OCI-LY7 (cell line): ENCODE measurements around the gene PEBP1. TPM values are rescaled to one million over a fixed set of nuclear protein-coding genes. Genes with fewer than 3 reads are reported as not detected.

Experiments used
- BruUV-seq: library from RNA; stranded (reverse); fragments of 400-500 nt; replicated peaks from 2 replicates; lab custom pipeline; 2021; lab: Mats Ljungman, UMichigan
- CTCF ChIA-PET: fragments of 300-600 bp; sonication (Branson Sonifier 250); formaldehyde crosslinking; loops from one replicate; lab custom pipeline; 2022; ENCODE audit warnings: antibody characterized with exemption; ENCODE audit not compliant: unreplicated experiment; lab: Charles Lee
- POLR2A ChIA-PET: fragments of 300-600 bp; sonication (Branson Sonifier 250); formaldehyde crosslinking; loops from one replicate; lab custom pipeline; 2022; ENCODE audit warnings: antibody characterized with exemption; lab: Charles Lee
- DNase-seq: peaks from one replicate; pipeline ENCODE4 v3.0.0-alpha.2; 2015; ENCODE audit warnings: low spot score
- H2AFZ ChIP-seq: fragments of 200-600 bp; sonication (generic), shearing (Covaris generic); 2 replicates; pipeline ENCODE4 v1.6.1; 2014; ENCODE audit warnings: mild to moderate bottlenecking, antibody characterized with exemption, low read length, moderate library complexity
- H3K27ac ChIP-seq: fragments of 200-600 bp; sonication (generic); 2 replicates; pipeline ENCODE4 v1.5.1; 2014; ENCODE audit warnings: mixed run types, low read depth, mild to moderate bottlenecking, moderate library complexity, low read length, inconsistent platforms; ENCODE audit not compliant: poor library complexity, severe bottlenecking
- H3K36me3 ChIP-seq: fragments of 200-600 bp; sonication (generic); 2 replicates; pipeline ENCODE4 v1.6.1; 2014; ENCODE audit warnings: mild to moderate bottlenecking, antibody characterized with exemption, low read length, moderate library complexity, mixed read lengths; ENCODE audit not compliant: insufficient read depth
- H3K4me1 ChIP-seq: fragments of 200-600 bp; sonication (generic); 2 replicates; pipeline ENCODE4 v1.5.1; 2014; ENCODE audit warnings: mild to moderate bottlenecking, low read length; ENCODE audit not compliant: insufficient read depth, poor library complexity, severe bottlenecking
- H3K4me2 ChIP-seq: fragments of 200-600 bp; sonication (generic); 2 replicates; pipeline ENCODE4 v1.6.1; 2014; ENCODE audit warnings: mild to moderate bottlenecking, low read length
- H3K4me3 ChIP-seq: fragments of 200-600 bp; sonication (generic); 2 replicates; pipeline ENCODE4 v1.5.1; 2014; ENCODE audit warnings: mild to moderate bottlenecking, low read depth, low read length; ENCODE audit not compliant: poor library complexity, severe bottlenecking
- H3K79me2 ChIP-seq: fragments of 200-600 bp; sonication (generic); 2 replicates; pipeline ENCODE4 v1.6.1; 2016; ENCODE audit warnings: low read depth, mild to moderate bottlenecking, low read length, moderate library complexity, mixed read lengths; ENCODE audit not compliant: insufficient read depth
- H3K9me2 ChIP-seq: fragments of 200-600 bp; sonication (generic); 2 replicates; pipeline ENCODE4 v1.6.1; 2016; ENCODE audit warnings: mild to moderate bottlenecking, low read length, mixed read lengths; ENCODE audit not compliant: insufficient read depth
- H3K9me3 ChIP-seq: fragments of 200-600 bp; sonication (generic); 2 replicates; pipeline ENCODE4 v1.6.1; 2014; ENCODE audit warnings: mild to moderate bottlenecking, mixed run types, low read length, mixed read lengths
- H4K20me1 ChIP-seq: fragments of 200-600 bp; sonication (generic); 2 replicates; pipeline ENCODE4 v1.6.1; 2014; ENCODE audit warnings: mild to moderate bottlenecking, antibody characterized with exemption, low read length, moderate library complexity, mixed read lengths; ENCODE audit not compliant: insufficient read depth
- EZH2phosphoT487 ChIP-seq: fragments of 200-600 bp; sonication (generic); IDR thresholded peaks from 2 replicates; pipeline ENCODE4 v1.6.1; 2018; ENCODE audit warnings: low read depth, borderline replicate concordance, mild to moderate bottlenecking, mixed run types, antibody characterized with exemption, low read length, moderate library complexity, mixed read lengths
- intact Hi-C: fragments of 100-400 bp; cut with micrococcal nuclease; formaldehyde crosslinking; loops from one replicate; pipeline ENCODE4 v1.10.0; 2022; ENCODE audit not compliant: unreplicated experiment
- total RNA-seq, 2 experiments: library from RNA; depleted of rRNA in 1 of 2; stranded (reverse); fragments of >200 nt in 1 of 2; shearing (Covaris generic) in 1 of 2; gene quantifications; 2 replicates each; pipeline ENCODE4 v1.2.3, GENCODE V29; 2014 to 2022
- TF ChIP-seq, protein P1 (sequence below): fragments of 200-600 bp; sonication (generic); conservative IDR thresholded peaks from 2 replicates; pipeline ENCODE4 v1.5.1; 2014; ENCODE audit warnings: mild to moderate bottlenecking, antibody characterized with exemption, low read length, moderate library complexity, mixed read lengths

Gene PEBP1
- total RNA-seq, 2 experiments from 2014 or later, result 128 to 154 TPM

- H3K79me2 ChIP-seq, result no peaks in the 10 kb centered on the region
- TF ChIP-seq, protein P1, sequence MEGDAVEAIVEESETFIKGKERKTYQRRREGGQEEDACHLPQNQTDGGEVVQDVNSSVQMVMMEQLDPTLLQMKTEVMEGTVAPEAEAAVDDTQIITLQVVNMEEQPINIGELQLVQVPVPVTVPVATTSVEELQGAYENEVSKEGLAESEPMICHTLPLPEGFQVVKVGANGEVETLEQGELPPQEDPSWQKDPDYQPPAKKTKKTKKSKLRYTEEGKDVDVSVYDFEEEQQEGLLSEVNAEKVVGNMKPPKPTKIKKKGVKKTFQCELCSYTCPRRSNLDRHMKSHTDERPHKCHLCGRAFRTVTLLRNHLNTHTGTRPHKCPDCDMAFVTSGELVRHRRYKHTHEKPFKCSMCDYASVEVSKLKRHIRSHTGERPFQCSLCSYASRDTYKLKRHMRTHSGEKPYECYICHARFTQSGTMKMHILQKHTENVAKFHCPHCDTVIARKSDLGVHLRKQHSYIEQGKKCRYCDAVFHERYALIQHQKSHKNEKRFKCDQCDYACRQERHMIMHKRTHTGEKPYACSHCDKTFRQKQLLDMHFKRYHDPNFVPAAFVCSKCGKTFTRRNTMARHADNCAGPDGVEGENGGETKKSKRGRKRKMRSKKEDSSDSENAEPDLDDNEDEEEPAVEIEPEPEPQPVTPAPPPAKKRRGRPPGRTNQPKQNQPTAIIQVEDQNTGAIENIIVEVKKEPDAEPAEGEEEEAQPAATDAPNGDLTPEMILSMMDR, result no peak
- TF ChIP-seq EZH2phosphoT487, result peak; percentile 48; the same call in 1 of the 2 replicates
- peak; percentile 4 for DNase-seq
- H3K27ac ChIP-seq, result no peak within 1 kb of the TSS
- no peaks in the 10 kb centered on the region for H3K9me3 ChIP-seq
- H3K4me3 ChIP-seq, result peak within 1 kb of the TSS; percentile 26
- H3K36me3 ChIP-seq, result no peaks in the 10 kb centered on the region
- H3K9me2 ChIP-seq, result no peaks in the 10 kb centered on the region
- POLR2A ChIA-PET, result no interaction called here
- intact Hi-C loops, result no loop called here
- H3K4me1 ChIP-seq, result no peaks in the 10 kb centered on the region
- CTCF ChIA-PET, result no interaction called here
- H4K20me1 ChIP-seq, result no peaks in the 10 kb centered on the region
- peak within 1 kb of the TSS; percentile 48 for H3K4me2 ChIP-seq
- H2AFZ ChIP-seq, result no peak within 1 kb of the TSS
- no TSS peak for BruUV-seq
Measured at GRCh38 chr12:118103601-118104382, 32.1 kb upstream of the PEBP1 start, which contains the start of gene VSIG10. TSS of gene VSIG10 (minus strand) at chr12:118104011. CDS start at chr12:118103671, 340 bp downstream.

DNA sequence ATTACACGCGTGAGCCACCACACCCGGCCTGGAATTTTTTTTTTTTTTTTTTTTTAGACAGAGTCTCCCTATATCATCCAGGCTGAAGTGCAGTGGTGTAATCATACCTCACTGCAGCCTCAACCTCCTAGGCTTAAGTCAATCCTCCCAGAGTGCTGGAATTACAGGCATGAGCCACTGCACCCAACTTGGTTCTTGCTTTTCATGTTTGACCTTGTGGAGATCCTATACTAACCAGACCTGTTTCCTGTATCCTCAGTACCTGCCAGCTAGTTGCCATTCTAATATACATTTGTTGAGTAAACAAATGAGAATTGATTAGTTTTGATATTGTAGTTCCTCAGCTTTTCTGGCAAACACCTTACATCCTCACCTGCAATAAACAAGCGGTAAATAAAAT is 28.9 kb upstream of the PEBP1 start:
- no peak for DNase-seq
- no peaks in the 10 kb centered on the region for H3K9me3 ChIP-seq
- no peaks in the 10 kb centered on the region for H3K9me2 ChIP-seq
- no peaks in the 10 kb centered on the region for H4K20me1 ChIP-seq
- no TSS peak for BruUV-seq
- ChIA-PET POLR2A (no interaction called here), CTCF (no interaction called here)
- intact Hi-C loops, result no loop called here
- H3K4me2 ChIP-seq, result no peak overlapping the region
- H3K36me3 ChIP-seq, result no peaks in the 10 kb centered on the region
- H3K27ac ChIP-seq, result no peak overlapping the region
- H3K4me3 ChIP-seq, result no peak overlapping the region
- TF ChIP-seq, protein P1, result no peak
- TF ChIP-seq EZH2phosphoT487, result no peak
- H3K4me1 ChIP-seq, result no peaks in the 10 kb centered on the region
- H2AFZ ChIP-seq, result no peak overlapping the region
- no peaks in the 10 kb centered on the region for H3K79me2 ChIP-seq

GRCh38 chr12:118107694-118108093 is 28.2 kb upstream of the PEBP1 start:
- no peak overlapping the region for H3K4me2 ChIP-seq
- no peak overlapping the region for H2AFZ ChIP-seq
- intact Hi-C loops, result no loop called here
- no peak overlapping the region for H3K4me3 ChIP-seq
- no peaks in the 10 kb centered on the region for H4K20me1 ChIP-seq
- no peak for DNase-seq
- TF ChIP-seq, protein P1, result no peak
- TF ChIP-seq EZH2phosphoT487, result no peak
- no peaks in the 10 kb centered on the region for H3K36me3 ChIP-seq
- H3K79me2 ChIP-seq, result no peaks in the 10 kb centered on the region
- POLR2A ChIA-PET, result no interaction called here
- no peak overlapping the region for H3K27ac ChIP-seq
- H3K9me3 ChIP-seq, result no peaks in the 10 kb centered on the region
- no TSS peak for BruUV-seq
- H3K9me2 ChIP-seq, result no peaks in the 10 kb centered on the region
- CTCF ChIA-PET, result no interaction called here
- H3K4me1 ChIP-seq, result no peaks in the 10 kb centered on the region
